ENCODE measurements around the gene SND1.

DNA sequence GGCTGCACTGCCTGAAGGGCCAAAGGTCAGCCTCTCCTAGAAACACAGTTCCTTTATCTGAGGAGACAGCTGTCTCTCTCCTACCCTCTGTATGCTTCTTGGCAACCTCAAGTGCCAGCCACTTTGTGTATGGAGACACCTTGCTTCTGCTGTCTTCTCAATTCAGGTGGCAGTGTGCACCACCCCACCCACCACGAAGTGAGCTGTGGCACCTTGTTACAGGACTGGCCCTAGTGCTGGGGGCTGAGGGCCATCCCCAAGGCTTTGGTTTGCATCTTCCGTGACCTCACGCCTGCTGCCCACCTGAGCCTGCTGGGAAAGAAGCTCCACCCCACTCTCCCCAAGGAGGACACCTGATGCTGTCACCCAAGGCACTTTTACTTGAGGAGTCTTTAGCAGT, 426.3 kb downstream of the SND1 start:
- TF ChIP-seq, protein P1, sequence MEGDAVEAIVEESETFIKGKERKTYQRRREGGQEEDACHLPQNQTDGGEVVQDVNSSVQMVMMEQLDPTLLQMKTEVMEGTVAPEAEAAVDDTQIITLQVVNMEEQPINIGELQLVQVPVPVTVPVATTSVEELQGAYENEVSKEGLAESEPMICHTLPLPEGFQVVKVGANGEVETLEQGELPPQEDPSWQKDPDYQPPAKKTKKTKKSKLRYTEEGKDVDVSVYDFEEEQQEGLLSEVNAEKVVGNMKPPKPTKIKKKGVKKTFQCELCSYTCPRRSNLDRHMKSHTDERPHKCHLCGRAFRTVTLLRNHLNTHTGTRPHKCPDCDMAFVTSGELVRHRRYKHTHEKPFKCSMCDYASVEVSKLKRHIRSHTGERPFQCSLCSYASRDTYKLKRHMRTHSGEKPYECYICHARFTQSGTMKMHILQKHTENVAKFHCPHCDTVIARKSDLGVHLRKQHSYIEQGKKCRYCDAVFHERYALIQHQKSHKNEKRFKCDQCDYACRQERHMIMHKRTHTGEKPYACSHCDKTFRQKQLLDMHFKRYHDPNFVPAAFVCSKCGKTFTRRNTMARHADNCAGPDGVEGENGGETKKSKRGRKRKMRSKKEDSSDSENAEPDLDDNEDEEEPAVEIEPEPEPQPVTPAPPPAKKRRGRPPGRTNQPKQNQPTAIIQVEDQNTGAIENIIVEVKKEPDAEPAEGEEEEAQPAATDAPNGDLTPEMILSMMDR (conservative IDR thresholded peaks at IDR 0.05; ENCODE audit: low read depth, low read length) = no peak
- no peak for TF ChIP-seq EZH2 (IDR thresholded peaks at IDR 0.05; ENCODE audit: low read length, unreplicated experiment)

Measured in PC-3 (cell line).